Right hindlimb (tissue), 1 donor: Measurements from ENCODE around the gene SOX12.

Source experiments
- DNase-seq: peaks from one replicate; pipeline ENCODE4 v3.0.0-alpha.2; 2018

SOX12 gene

DNA sequence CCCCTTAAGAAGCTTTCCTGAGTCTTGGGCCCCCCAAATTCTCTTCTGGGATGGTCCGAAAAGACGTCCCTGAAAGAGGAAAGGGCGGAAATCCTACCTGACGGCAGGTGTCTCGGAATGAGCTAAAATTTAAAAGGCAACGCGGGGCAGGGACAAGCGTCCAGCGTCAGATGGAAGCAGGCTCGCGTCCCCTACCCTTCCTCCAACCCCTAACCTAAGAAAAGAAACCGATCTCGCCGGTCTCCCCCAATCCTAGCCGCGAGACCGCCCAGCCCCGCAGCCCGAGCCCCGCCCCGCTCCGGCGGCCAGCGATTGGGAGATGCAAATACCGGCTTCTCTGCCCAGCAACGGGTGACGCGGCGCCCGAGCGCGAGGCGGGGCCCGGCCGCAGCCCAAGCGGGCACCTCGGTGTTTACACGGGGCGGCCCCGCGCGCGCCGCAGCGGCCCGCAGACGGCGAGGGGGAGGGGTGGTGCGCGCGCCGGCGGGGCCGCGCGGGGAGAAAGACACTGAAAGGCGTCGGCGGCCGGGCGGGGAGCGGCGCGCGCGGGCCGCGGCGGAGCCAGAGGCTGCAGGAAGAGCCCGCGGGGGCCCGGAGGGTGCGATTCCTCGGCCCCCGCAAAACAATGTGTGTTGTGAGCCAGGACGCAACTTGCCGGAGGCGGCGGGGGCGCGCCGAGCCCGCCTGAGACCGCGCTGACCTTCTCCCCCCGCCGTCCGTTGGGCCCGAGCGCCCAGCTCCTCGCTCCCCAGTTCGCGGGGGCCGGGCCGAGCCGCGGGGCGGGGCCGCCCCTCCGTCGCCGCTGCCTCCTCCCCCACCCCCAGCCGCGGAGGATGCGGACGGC is at the start of gene SOX12:
SOX12 (plus strand) TSS at position 508 of the 844 bp plus-strand sequence. CDS start 373 bp downstream, outside the sequence.
- DNase-seq, result peak; percentile 98

DNA sequence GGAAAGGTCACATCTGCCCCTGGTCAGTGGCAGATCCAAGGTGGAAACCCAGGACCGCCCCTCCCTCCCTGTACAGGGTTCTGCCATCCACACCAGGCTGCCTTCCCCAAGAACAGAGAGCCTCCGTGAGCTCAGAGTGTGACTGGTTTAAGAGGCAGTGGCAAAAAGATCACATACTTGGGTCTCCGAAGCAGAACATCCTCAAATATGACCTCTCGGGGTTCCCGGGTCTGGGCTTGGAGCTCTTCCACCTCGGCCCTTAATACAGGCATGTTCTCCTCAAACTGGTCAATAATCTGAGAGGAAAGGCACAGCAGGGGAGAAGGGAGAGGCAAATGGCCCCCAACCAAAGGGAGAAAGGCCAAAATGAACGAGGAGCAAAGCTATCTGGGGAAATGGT is 49.6 kb upstream of the SOX12 start:
- no peak for DNase-seq

DNA sequence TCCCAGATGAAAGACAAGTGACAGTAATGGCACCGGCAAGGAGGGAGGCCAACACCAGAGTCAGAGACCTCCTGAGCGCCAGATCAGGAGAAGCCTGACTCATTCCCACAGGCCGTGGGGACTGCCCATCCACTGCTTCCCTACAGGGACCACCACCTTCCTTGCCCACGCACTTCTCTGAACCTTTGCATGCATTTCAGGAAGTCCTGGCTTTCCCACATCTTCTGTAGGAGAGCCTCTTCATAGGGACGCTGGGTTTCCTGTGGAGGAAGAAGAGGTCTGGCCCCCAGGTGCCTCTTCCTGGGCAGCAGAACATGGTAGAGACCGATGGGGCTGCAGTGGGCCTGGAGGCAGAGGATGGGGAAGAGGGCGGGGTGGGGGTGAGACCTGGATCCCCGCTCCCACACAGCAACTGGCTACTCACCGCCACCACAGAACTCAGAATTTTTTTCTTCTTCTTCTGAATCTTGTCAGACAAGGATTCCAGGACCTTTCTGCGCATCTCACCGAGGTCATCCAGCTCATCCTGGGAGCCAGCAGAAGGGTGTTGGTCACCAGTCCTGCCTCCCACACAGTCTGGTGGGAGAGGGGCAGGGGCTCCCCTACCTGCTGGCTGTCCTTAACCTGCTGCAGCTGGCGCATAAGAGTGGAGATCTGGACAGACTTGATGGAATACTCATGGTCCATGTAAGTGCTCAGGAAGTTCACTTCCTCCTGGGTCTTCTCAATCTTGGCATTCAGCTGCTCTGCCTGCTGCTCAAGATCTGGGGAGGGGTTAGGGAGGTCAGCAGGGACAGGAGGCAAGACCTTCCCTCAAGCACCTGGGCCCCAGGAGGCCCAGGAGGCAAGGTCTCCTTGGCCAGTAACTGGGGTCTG is 48.5 kb upstream of the SOX12 start:
- DNase-seq, result no peak

DNA sequence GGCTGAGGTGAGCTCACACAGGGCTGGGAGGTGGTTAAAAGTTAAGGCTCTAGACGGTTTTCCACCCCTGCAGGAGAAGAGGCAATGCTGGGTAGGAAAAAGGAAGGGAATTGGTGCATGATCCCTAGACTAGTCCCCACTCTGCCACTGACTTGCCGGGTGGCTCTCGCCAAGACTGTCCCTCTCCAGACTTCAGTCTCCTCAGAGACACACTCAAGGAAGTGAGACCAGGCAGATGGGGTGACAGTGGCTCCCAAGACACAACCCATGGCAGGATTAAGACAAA is 47.9 kb upstream of the SOX12 start:
- DNase-seq, result no peak

DNA sequence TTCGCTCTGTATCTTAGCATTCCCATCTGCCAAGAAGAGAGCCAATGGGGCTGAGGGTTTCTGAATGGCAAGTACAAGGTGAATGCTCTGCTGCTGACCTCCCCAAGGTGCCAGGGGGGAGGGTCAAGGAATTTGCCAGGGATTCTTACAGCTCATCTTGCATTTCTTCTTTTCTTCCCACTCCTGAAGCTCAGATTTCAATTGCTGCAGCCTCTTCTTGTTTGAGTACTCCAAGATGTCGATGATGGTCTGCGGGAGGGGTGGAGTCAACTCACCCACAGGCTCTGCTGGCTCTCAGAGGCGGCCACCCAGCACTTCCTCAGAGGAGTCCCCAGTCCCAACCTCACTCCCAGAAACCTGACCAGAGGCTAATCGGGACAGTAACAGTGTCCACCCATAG is 47.2 kb upstream of the SOX12 start:
- DNase-seq, result no peak

DNA sequence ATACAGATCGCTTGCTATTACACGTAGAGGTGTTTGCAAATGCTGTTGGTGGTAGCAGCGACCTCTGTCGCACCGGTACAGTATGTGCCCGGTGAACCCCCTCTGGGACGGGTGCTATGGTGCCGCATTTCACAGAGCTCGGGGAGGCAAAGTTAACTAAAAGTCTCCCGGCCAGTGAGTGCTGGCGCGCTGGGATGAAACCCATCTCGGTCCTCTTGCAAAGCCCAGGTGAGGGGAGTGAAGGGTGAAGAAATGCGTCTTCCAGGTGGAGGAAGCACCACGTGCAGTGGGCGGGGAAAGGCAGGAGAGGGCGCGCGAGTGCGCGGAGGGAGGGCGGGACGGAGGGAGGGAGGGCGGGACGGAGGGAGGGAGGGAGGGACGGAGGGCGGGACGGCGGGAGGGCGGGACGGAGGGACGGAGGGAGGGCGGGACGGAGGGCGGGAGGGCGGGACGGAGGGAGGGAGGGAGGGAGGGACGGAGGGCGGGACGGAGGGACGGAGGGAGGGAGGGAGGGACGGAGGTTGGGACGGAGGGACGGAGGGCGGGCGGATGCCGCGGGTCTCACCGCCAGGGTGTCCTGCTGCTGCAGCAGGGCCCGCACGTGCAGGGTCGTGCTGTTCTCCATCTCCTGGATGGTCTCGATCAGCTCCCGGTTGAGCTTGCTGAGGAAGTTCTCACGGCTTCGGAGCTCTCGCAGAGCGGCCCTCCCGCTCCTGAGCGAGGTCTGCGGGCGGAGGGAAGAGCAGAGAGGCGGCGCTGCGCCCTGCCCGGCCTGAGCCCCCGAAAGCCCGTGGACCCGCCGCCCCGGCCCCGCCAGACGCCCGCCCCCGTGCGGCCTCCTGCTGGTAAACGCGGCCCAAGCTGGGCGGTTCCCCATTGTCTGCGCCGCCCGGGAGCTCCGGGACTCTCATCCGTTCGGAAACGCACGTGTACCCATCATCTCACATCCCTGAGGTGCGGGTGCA is 46.5 kb upstream of the SOX12 start:
- peak; percentile 75 for DNase-seq

DNA sequence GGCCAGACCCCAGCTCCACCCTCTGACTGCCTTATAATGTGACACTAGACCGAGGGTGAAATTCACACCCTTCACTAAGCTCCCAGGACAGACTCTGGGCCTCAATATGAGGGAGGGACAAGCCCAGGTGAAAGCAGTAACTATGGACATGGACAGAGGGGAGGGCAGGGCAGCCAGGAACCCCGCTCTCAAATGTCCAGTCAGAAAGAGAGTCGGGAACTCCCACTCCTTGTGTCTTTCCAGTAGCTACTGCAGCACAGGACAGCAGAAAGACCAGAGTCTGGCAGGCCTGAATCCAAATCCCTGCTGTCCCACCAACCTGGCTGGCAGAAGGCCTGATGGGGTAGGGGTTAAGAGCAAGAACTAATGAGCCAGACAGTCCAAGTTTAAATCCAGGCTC is 41.2 kb upstream of the SOX12 start:
- no peak for DNase-seq

DNA sequence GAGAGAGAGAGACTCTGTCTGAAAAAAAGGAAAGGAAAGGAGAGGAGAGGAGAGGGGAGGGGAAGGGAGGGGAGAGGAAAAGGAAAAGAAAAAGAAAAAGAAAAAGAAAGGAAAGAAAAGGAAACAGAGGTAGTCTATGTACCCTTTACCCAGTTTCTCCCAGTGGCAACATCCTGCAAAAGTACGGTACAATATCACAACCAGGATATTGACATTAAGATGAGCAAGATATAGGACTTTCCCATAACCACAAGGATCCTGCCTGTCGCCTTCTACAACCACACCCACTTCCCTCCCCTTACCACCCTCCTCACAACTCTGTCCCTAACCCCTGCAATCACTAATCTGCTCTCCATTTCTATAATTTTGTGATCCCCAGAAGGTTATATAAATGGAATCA is 38.8 kb upstream of the SOX12 start:
- no peak for DNase-seq

DNA sequence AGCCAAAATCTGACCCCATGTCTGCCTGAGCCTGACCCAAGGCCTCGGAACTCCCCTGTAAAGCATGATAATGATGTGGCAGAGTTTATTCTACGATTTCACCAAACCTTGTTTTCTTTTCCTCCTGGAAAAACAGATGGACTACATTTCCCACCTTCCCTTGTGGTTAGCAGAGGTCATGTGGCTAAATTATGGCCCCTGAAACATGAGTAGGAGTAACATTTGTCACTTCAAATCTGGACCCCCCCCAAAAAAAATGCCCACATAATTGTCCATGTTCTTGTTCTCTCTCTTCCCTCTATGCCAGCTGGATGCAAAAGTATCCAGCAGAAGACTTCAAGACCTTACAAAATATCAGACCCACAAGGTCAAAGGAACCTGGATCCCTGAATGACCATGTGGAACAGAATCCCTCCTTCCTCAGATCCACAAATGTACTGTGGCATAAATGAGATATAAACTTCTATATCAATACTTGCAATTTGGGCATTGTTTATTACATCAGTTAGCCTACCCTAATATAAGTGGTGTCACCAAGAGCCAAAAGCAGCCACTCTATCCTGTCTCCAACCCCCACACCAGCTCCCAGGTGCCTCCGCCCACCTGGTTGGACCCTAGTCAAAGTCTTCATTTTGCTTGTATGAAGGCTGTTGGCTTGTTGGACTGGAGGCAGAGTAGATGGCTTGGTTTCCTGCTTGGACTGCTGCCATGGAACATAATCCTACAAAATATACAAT is 36.2 kb upstream of the SOX12 start:
- DNase-seq, result no peak

DNA sequence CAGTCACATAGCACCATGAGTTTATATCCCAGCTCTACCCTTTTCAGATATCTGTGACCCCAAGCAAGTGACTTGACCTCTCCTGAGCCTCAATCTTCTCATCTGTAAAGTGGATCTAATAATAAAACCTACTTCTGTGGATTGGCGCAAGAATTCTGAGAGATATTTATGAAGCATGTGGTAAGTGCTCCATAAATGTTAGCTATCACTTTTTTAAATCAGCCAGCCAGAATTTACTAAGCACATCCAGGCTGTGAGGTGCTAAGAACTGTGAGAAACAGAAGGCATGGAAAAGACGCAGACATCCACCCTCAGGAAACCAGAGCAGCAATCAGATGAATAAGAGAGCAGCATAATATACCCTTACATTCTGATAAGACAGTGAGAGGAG is 35.7 kb upstream of the SOX12 start:
- DNase-seq, result no peak

DNA sequence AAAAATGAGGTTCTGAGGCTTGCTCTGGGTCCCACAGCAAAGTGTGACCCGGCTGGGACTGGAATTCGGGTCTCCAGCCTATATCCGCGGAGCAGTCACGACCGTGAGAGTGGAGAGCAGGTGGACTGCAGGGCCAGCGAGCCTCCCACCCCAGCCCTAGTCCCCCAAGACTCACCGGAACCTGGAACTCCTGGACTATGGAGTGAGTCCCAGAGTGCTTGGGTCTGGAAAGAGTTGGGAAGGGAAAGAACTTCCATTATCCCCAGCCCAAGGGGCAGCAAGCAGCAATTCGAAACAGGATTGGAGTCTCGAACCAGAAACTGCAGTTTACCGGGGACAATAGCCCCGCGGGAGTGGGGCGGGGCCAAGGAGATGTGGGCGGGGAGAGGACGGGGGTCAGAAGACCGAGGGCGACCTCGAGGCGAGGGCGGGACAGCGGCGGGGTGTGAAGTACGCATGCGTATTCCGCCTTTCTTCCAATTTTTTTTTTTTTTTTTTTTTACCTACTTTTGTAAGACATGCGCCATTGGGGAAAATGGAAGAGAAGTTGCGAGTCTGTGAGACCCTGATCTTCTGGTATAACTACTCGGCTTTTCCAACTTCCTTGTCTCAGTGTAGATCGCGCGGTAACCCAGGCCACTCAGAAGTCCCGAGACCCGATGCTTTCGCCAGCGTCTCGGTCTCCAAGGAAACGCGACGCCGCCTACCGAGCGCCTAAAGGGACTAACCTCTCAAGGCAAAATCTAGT is 35.1 kb upstream of the SOX12 start, which contains the start of gene C20orf96:
C20orf96 (minus strand) TSS at position 667 of the 748 bp plus-strand sequence; CDS start at position 527, 140 bp downstream.
- peak; percentile 94 for DNase-seq

DNA sequence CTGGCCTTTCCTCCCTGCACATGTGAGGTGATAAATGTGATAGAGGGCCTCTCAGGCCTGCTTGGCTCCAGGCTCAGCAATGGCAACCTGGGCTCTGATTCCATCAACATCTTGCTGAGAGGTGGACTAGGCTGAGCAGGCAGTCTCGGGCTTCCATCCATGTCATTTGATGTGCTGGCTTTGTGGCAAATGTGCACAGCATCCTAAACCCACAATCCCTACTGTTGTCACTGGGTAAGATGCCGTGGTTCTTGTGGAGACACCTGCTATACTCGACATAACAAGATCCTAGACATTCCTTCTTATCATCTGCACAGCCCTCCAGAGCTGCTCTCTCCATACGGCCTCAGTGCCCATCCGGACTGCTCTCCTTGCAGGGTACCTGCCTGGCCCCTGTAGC is 30.8 kb upstream of the SOX12 start:
- no peak for DNase-seq

DNA sequence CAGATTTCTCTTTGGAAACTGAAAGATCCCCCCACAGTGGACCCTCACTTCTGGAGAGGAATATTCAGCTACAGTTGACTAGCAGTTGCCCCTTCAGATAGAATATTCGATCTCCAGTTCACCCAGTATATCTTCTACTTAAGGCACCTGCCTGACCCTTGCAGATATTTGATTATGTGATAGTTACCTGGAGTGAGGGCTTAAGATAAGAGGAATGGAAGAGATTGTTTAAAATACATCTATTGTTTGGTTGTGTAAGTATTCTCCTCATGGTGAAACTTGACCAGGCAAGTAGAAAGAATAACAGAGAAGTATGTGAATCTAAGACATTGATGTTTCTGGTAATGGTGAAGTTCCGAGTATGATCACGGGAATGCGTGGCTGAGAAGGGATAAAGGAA is 29.5 kb upstream of the SOX12 start:
- no peak for DNase-seq

DNA sequence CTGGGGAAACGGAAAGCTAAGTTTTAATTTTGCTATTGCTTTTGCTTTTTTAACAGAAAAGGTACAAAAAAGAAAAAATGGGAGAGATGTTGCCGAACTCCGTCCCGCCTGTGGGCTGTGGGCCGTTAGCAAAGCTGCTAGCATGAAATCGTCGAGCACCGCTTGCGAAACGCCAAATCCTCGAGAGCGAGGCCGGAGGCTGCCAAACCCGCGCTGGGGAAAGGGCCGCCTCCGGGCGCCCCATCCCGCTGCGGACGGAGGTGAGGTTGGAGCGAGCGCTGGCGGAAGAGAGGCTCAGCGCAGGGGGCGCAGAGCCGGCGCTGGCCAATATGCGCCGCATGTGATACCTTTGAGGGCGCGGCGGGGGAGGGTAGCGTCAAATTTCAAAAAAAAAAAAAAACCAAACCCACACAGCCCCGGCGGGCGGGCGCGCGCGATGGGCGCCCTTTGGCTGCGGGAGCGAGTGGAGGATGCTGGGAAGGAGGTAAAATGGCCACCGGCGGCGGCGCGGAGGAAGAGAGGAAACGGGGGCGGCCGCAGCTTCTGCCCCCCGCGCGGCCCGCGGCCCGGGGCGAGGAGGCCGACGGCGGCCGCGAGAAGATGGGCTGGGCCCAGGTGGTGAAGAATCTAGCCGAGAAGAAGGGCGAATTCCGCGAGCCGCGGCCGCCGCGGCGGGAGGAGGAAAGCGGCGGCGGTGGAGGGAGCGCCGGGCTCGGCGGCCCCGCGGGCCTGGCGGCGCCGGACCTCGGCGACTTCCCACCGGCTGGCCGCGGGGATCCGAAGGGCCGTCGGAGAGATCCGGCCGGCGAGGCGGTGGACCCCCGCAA is 28.0 kb upstream of the SOX12 start, which contains the start of gene ZCCHC3:
ZCCHC3 (plus strand) TSS at position 473 of the 827 bp plus-strand sequence; CDS start at position 490, 17 bp downstream.
- DNase-seq, result peak; percentile 92

DNA sequence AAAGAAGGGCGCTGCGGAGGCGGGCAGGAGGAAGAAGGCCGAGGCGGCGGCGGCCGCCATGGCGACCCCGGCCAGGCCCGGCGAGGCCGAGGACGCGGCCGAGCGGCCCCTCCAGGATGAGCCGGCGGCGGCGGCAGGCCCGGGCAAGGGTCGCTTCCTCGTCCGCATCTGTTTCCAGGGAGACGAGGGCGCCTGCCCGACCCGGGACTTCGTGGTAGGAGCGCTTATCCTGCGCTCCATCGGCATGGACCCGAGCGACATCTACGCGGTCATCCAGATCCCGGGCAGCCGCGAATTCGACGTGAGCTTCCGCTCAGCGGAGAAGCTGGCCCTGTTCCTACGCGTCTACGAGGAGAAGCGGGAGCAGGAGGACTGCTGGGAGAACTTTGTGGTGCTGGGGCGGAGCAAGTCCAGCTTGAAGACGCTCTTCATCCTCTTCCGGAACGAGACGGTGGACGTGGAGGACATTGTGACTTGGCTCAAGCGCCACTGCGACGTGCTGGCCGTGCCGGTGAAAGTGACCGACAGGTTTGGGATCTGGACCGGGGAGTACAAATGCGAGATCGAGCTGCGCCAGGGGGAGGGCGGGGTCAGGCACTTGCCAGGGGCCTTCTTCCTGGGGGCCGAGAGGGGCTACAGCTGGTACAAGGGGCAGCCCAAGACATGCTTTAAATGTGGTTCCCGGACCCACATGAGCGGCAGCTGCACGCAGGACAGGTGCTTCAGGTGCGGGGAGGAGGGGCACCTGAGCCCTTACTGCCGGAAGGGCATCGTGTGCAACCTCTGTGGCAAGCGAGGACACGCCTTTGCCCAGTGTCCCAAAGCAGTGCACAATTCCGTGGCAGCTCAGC is 27.2 kb upstream of the SOX12 start:
- DNase-seq, result peak; percentile 76

DNA sequence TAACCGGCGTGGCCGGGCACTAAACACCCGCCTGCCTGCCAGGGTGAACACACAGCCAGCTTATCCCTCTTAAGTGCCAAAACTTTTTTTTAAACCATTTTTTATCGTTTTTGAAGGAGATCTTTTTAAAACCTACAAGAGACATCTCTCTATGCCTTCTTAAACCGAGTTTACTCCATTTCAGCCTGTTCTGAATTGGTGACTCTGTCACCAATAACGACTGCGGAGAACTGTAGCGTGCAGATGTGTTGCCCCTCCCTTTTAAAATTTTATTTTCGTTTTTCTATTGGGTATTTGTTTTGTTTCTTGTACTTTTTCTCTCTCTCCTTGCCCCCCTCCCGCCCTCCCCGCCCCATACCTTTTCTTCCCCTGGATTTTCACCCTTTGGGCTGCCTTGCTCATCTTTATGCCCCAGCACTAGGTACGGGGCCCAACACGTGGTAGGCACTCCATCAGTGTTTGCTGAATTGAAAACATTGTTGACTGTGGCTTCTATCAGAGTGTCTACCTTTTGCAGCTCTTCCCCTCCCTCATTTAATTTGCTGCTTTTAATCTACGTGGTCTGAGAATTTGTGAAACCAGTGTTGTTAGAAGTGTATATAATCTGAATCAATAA is 26.5 kb upstream of the SOX12 start:
- DNase-seq, result no peak

DNA sequence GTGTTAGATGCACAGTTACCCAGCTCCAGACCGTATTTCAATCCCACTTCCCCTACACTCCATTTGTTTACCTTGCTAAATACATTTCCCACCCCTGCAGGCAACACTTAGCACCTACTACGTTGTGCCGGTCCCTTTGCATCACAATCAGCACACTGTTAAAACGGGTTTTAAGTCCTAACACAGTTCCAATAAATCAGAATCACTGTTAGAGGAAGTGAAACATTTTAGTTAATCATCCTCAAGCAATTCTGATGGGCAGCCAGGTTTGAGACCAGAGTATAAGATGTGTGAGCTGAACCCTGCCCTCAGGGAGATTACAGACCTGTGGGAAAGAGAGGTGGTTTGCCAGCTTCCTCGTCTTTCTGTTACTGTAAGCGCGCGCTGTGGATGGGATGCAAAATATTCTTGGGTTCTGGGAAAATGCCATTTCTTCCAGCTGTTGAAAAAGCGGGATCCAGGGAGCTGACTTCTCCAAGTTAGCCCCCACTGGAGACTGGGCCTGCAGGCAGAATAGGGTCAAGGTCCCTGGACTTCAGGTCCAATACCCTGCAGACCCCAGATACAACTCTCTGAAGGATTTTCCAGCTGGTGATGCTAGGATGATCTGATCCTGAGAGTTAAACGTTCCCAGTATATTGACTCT is 24.9 kb upstream of the SOX12 start:
- DNase-seq, result no peak
